Endothelial cell (in vitro differentiated cells): ENCODE measurements around the gene LYPD8. TPM values are rescaled to one million over a fixed set of nuclear protein-coding genes. Genes with fewer than 3 reads are reported as not detected.

ENCODE experiments used
- DNase-seq: peaks from one replicate; pipeline ENCODE4 v3.0.0; 2021; ENCODE audit warnings: low spot score
- H3K27ac Mint-ChIP-seq: one replicate; pipeline ENCODE4 v1.8.0; 2021; ENCODE audit warnings: mixed read lengths, inconsistent platforms; ENCODE audit not compliant: unreplicated experiment
- H3K27me3 Mint-ChIP-seq: one replicate; pipeline ENCODE4 v1.8.0; 2021; ENCODE audit warnings: mild to moderate bottlenecking, moderate library complexity, mixed read lengths, inconsistent platforms; ENCODE audit not compliant: unreplicated experiment
- H3K36me3 Mint-ChIP-seq: one replicate; pipeline ENCODE4 v1.8.0; 2021; ENCODE audit warnings: mild to moderate bottlenecking, low read depth, mixed read lengths, inconsistent platforms; ENCODE audit not compliant: unreplicated experiment
- H3K4me1 Mint-ChIP-seq: one replicate; pipeline ENCODE4 v1.8.0; 2021; ENCODE audit warnings: mild to moderate bottlenecking, mixed read lengths, inconsistent platforms; ENCODE audit not compliant: unreplicated experiment
- H3K4me3 Mint-ChIP-seq: one replicate; pipeline ENCODE4 v1.8.0; 2021; ENCODE audit warnings: mild to moderate bottlenecking, mixed read lengths, inconsistent platforms; ENCODE audit not compliant: unreplicated experiment
- H3K9me3 Mint-ChIP-seq: one replicate; pipeline ENCODE4 v1.8.0; 2021; ENCODE audit warnings: mixed read lengths, inconsistent platforms; ENCODE audit not compliant: unreplicated experiment
- total RNA-seq: library from RNA; stranded (reverse); fragmentation: NEBNext Ultra II Directional; extraction: Animal tissue kit (Norgen Biotek cat#: 25700); gene quantifications from one replicate; pipeline ENCODE4 v1.2.1, GENCODE V29; 2021; ENCODE audit not compliant: unreplicated experiment
- TF ChIP-seq, protein P1 (sequence below): fragments of 200-600 bp; sonication (generic); IDR thresholded peaks from one replicate; pipeline ENCODE4 v1.5.0; 2021; ENCODE audit warnings: antibody characterized with exemption; ENCODE audit not compliant: unreplicated experiment

Gene LYPD8
- total RNA-seq, 1 donor from 2014 or later = not detected

DNA sequence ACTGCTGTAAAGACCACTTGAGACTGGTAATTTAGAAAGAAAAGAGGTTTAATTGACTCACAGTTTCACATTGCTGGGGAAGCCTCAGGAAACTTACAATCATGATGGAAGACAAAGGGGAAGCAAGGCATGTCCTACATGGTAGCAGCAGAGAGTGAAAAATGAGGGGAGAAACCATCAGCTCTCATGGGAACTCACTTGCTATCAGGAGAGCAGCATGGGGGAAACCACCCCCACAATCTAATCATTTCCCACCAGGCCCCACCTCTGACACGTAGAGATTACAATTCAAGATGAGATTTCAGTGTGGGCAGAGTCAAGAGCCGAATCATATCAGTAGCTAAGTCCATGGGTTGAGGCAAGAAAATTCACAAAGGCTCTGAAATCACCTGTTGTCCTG lies 23.8 kb upstream of the LYPD8 start:
- Mint-ChIP-seq H3K27me3 (peaks cover 2% of the 10 kb centered on the region), H3K4me1 (no peaks in the 10 kb centered on the region), H3K36me3 (peaks cover 10% of the 10 kb centered on the region), H3K4me3 (no peak overlapping the region), H3K27ac (no peak overlapping the region), H3K9me3 (peaks cover 37% of the 10 kb centered on the region)
- no peak for DNase-seq
- TF ChIP-seq, protein P1, sequence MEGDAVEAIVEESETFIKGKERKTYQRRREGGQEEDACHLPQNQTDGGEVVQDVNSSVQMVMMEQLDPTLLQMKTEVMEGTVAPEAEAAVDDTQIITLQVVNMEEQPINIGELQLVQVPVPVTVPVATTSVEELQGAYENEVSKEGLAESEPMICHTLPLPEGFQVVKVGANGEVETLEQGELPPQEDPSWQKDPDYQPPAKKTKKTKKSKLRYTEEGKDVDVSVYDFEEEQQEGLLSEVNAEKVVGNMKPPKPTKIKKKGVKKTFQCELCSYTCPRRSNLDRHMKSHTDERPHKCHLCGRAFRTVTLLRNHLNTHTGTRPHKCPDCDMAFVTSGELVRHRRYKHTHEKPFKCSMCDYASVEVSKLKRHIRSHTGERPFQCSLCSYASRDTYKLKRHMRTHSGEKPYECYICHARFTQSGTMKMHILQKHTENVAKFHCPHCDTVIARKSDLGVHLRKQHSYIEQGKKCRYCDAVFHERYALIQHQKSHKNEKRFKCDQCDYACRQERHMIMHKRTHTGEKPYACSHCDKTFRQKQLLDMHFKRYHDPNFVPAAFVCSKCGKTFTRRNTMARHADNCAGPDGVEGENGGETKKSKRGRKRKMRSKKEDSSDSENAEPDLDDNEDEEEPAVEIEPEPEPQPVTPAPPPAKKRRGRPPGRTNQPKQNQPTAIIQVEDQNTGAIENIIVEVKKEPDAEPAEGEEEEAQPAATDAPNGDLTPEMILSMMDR = no peak

DNA sequence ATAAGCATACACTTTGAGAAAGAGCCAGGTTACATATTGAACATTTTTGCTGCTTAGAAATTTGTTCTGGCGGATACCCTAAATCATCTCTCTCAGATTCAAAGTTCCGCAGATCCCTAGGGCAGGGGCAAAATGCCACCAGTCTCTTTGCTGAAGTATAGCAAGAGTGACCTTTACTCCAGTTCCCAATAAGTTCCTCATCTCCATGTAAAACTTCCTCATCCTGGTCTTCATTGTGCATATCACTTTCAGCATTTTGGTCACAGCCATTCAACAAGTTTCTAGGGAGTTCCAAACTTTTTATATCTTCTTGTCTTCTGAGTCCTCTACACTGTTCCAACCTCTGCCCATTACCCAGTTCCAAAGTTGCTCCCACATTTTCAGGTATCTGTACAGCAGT lies 23.3 kb upstream of the LYPD8 start:
- Mint-ChIP-seq H3K4me3 (no peak overlapping the region), H3K9me3 (peaks cover 34% of the 10 kb centered on the region), H3K4me1 (no peaks in the 10 kb centered on the region), H3K27ac (no peak overlapping the region), H3K27me3 (peaks cover 2% of the 10 kb centered on the region), H3K36me3 (peaks cover 10% of the 10 kb centered on the region)
- TF ChIP-seq, protein P1 = no peak
- no peak for DNase-seq

DNA sequence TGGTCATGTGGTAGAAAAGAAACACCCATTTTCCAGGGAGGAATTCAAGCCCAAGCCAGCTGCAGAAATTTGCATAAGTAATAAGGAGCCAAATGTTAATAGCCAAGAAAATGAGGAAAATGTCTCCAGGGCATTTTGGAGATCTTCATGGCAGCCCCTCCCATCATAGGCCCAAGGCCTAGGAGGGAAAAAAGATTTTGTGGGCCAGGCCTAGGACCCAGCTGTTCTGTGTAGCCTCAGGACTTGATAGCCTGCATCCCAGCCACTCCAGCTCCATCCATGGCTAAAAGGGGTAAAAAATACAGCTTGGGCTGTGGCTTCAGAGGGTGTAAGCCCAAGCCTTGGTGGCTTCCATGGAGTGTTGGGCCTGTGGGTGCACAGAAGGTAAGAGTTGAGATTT lies 21.4 kb upstream of the LYPD8 start:
- H3K27ac Mint-ChIP-seq = no peak overlapping the region
- no peak for DNase-seq
- TF ChIP-seq, protein P1 = no peak
- H3K4me3 Mint-ChIP-seq = no peak overlapping the region
- no peaks in the 10 kb centered on the region for H3K4me1 Mint-ChIP-seq
- peaks cover 4% of the 10 kb centered on the region for H3K36me3 Mint-ChIP-seq
- peaks cover 26% of the 10 kb centered on the region for H3K9me3 Mint-ChIP-seq
- H3K27me3 Mint-ChIP-seq = no peaks in the 10 kb centered on the region

- H3K36me3 Mint-ChIP-seq = peaks cover 4% of the 10 kb centered on the region
- TF ChIP-seq, protein P1 = no peak
- no peaks in the 10 kb centered on the region for H3K4me1 Mint-ChIP-seq
- H3K27me3 Mint-ChIP-seq = no peaks in the 10 kb centered on the region
- H3K27ac Mint-ChIP-seq = no peak overlapping the region
- no peak for DNase-seq
- no peak overlapping the region for H3K4me3 Mint-ChIP-seq
- peaks cover 18% of the 10 kb centered on the region for H3K9me3 Mint-ChIP-seq
Observed at GRCh38 chr1:248775441-248775840, 19.9 kb upstream of the LYPD8 start.

DNA sequence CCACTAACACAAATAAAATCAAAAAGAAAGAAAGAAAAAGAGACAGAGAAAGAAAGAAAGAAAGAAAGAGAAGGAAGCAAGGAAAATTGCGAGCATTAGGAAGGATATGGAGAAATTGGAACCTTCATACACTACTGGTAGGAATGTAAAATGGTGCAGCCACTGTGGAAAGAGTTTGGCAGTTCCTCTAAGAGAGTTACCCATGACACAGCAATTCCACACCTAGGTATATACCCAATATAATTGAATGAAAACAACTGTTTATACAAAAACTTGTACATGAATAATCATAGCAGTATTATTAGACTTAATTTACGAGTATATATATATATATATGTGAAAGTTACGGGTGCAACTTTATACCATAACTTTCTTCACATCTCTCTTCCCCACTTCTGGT lies 4.1 kb upstream of the LYPD8 start:
- Mint-ChIP-seq H3K36me3 (peaks cover 14% of the 10 kb centered on the region), H3K27ac (no peak overlapping the region), H3K9me3 (peaks cover 34% of the 10 kb centered on the region), H3K27me3 (peaks cover 19% of the 10 kb centered on the region), H3K4me1 (no peaks in the 10 kb centered on the region), H3K4me3 (no peak overlapping the region)
- TF ChIP-seq, protein P1 = no peak
- DNase-seq = no peak
